ENCODE results near the gene AKAP9. TPM values are rescaled to one million over a fixed set of nuclear protein-coding genes. Genes with fewer than 3 reads are reported as not detected.

The AKAP9 gene
- total RNA-seq, 1 donor from 2014 or later = 34.1 TPM

DNA sequence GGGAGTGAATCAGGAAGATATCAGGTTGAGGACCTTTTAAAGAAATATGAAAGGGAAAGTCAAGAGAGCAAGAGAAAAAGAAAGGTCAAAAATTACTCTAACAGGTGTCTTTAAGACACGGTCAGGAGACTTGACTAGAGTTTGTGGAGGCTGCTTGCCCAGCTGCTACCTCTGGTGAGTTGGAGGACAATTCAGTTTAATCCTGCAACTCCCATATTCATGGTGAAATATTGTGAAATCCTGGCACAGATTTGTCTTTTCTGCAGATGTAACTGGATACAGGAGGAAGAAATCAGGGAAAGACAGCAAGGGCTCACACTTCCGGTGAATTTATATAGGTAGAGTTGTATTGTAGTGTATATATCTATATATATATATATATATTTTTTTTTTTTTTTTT, 93.5 kb downstream of the AKAP9 start:
- intact Hi-C loops (cut with micrococcal nuclease) = no loop called here
- no peak for DNase-seq (ENCODE audit: low spot score)
- H3K27ac Mint-ChIP-seq = no peak overlapping the region
- no peaks in the 10 kb centered on the region for H3K9me3 Mint-ChIP-seq
- H3K4me3 Mint-ChIP-seq = no peak overlapping the region
- H3K27me3 Mint-ChIP-seq (ENCODE audit: insufficient read depth) = no peaks in the 10 kb centered on the region
- H3K36me3 Mint-ChIP-seq (ENCODE audit: low read depth) = peaks cover 22% of the 10 kb centered on the region
- H3K4me1 Mint-ChIP-seq (ENCODE audit: low read depth) = no peaks in the 10 kb centered on the region

DNA sequence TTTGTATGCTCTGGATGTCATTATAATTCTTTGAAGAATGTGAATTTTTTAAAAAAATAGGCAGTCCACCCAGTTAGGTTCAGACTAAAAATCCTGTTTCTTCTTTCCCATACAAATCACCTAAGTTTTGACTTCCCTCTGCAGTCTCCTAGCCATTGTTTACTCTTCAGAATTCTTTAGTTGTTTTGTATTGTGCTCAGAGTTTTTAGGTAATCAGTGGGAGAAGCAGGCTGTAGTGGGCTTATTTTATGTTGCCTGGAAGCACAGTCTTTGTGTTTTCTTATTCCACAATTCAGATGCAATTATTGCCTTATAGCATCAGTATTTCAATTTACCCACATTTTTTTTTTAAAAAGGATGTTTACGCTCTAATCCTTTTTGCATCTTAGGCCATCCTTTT, 94.9 kb downstream of the AKAP9 start:
- H3K27ac Mint-ChIP-seq = no peak overlapping the region
- no peak for DNase-seq (ENCODE audit: low spot score)
- peaks cover 22% of the 10 kb centered on the region for H3K36me3 Mint-ChIP-seq (ENCODE audit: low read depth)
- H3K27me3 Mint-ChIP-seq (ENCODE audit: insufficient read depth) = no peaks in the 10 kb centered on the region
- intact Hi-C loops (cut with micrococcal nuclease) = no loop called here
- no peak overlapping the region for H3K4me3 Mint-ChIP-seq
- no peaks in the 10 kb centered on the region for H3K4me1 Mint-ChIP-seq (ENCODE audit: low read depth)
- no peaks in the 10 kb centered on the region for H3K9me3 Mint-ChIP-seq

DNA sequence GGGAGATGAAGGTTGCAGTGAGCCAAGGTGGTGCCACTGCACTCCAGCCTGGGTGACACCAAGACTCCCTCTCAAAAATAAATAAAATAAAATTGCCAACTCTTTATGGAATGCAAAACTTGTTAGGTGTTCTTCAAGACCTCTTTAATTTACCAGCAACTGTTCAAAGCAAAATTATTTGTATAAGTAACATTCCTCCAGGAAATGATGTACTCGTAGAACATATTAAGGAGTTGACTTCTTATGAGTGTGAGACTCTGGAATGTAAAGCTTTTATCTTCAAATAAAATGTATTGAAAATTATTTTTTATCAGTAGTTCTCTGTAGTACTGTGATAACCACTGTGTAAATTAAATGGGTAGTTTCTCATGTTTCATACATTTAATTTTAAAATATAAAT, 99.2 kb downstream of the AKAP9 start:
- Mint-ChIP-seq H3K4me3 (no peak overlapping the region), H3K9me3 (no peaks in the 10 kb centered on the region), H3K4me1 (ENCODE audit: low read depth) (no peaks in the 10 kb centered on the region), H3K27ac (no peak overlapping the region), H3K27me3 (ENCODE audit: insufficient read depth) (no peaks in the 10 kb centered on the region), H3K36me3 (ENCODE audit: low read depth) (peaks cover 21% of the 10 kb centered on the region)
- intact Hi-C loops (cut with micrococcal nuclease) = no loop called here
- no peak for DNase-seq (ENCODE audit: low spot score)

DNA sequence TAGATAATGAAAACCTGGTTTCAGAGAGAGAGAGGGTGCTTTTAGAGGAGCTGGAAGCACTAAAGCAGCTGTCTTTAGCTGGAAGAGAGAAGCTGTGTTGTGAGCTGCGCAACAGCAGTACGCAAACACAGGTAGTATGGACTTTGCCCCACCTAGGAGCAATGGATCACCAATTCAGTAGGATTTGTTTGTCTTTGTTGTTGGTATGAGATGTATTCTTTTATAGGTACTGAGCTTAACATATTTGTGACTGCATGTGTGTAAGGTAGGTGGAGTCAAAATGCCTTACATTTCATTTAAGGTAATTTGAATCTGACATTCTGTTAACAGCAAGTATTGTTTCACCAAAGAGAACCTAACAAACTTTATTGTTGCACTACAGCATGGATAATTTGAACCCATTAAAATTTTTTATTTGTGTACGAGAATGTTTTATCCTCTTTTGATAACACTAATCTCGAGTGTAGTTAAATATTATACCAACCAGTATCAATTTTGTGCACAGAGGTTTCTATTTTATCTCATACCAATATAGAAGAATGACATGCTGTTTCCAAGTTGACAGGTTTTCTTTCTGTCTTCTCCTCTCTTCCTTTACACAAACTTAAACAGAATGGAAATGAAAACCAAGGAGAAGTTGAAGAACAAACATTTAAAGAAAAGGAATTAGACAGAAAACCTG, 101.5 kb downstream of the AKAP9 start:
- Mint-ChIP-seq H3K36me3 (ENCODE audit: low read depth) (peaks cover 16% of the 10 kb centered on the region), H3K4me3 (no peak overlapping the region), H3K9me3 (no peaks in the 10 kb centered on the region), H3K27ac (no peak overlapping the region), H3K27me3 (ENCODE audit: insufficient read depth) (no peaks in the 10 kb centered on the region), H3K4me1 (ENCODE audit: low read depth) (no peaks in the 10 kb centered on the region)
- intact Hi-C loops (cut with micrococcal nuclease) = no loop called here
- DNase-seq (ENCODE audit: low spot score) = no peak

DNA sequence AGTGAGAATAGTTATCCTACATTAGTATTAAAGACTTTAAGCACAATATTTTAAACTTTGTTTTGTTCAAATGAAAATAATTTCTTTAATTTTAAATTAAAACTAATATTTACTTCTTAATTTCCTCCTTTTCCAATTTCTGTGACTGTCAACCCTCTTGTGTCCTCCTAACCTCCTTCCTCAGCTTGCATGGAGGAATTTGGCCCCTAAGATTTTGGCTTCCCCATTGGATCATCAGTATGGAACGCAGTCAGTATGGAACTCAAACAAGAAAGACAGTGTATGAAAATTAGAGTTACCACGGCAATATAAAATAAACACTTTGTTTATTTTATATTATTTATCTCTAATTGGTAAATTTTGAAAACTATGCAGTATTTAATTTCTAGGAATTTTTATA, 102.4 kb downstream of the AKAP9 start:
- Mint-ChIP-seq H3K36me3 (ENCODE audit: low read depth) (peaks cover 16% of the 10 kb centered on the region), H3K9me3 (no peaks in the 10 kb centered on the region), H3K27ac (no peak overlapping the region), H3K4me3 (no peak overlapping the region), H3K27me3 (ENCODE audit: insufficient read depth) (no peaks in the 10 kb centered on the region), H3K4me1 (ENCODE audit: low read depth) (no peaks in the 10 kb centered on the region)
- intact Hi-C loops (cut with micrococcal nuclease) = no loop called here
- no peak for DNase-seq (ENCODE audit: low spot score)

DNA sequence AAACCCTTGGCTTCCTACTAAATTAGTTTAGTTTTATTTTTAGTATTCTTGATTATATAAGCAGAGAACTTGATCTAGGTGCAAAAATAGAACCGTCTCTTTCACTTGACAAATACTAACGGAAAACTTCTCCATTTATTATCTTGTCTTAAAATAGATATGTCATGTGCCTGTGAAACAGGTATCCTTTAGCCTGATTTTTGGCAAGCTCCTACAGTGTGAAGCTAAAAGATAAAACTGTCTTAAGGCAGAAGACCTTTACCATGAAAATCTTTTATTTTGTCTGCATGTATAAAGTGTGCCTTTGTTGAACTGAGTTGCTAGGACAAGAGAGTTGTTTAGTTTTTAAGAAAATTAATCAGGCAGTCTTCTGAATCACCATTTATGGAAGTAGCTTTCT, 103.0 kb downstream of the AKAP9 start:
- Mint-ChIP-seq H3K4me1 (ENCODE audit: low read depth) (no peaks in the 10 kb centered on the region), H3K27me3 (ENCODE audit: insufficient read depth) (no peaks in the 10 kb centered on the region), H3K9me3 (no peaks in the 10 kb centered on the region), H3K27ac (no peak overlapping the region), H3K36me3 (ENCODE audit: low read depth) (peaks cover 16% of the 10 kb centered on the region), H3K4me3 (no peak overlapping the region)
- intact Hi-C loops (cut with micrococcal nuclease) = no loop called here
- DNase-seq (ENCODE audit: low spot score) = no peak

DNA sequence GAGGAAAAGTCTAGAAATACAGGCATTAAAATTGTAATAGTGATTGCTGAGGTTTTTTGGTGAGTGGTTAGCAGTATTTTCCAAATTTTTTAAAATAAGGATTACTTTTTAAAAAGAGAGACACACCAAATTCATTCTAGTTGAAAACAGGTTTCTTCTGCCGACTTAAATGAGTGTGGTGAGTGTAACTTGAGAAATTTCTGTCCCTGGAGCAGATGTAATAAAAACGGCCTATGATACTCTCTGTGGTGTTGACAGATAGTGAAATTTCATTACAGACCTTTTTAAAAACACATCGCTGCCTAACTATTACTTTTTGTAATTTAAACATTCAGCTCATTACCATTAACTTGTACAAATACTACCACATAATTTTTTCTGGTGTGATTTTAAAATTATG, 103.5 kb downstream of the AKAP9 start:
- no peak for DNase-seq (ENCODE audit: low spot score)
- Mint-ChIP-seq H3K36me3 (ENCODE audit: low read depth) (peaks cover 16% of the 10 kb centered on the region), H3K4me1 (ENCODE audit: low read depth) (no peaks in the 10 kb centered on the region), H3K4me3 (no peak overlapping the region), H3K27ac (no peak overlapping the region), H3K27me3 (ENCODE audit: insufficient read depth) (no peaks in the 10 kb centered on the region), H3K9me3 (no peaks in the 10 kb centered on the region)
- intact Hi-C loops (cut with micrococcal nuclease) = no loop called here

DNA sequence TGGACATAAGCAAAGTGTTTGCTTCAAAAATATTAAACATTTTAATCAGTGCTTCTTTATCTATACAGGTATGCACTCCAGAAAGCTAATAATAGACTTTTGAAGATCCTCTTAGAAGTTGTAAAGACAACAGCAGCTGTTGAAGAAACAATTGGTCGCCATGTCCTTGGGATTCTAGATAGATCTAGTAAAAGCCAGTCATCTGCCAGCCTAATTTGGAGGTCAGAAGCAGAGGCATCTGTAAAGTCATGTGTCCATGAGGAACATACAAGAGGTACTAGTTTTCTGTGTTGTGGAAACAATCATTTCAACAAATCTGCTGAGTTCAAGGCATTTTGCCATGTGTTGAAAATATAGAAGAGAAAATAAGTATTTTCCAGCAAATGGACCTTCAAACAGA, 104.3 kb downstream of the AKAP9 start:
- Mint-ChIP-seq H3K27me3 (ENCODE audit: insufficient read depth) (no peaks in the 10 kb centered on the region), H3K9me3 (no peaks in the 10 kb centered on the region), H3K4me3 (no peak overlapping the region), H3K36me3 (ENCODE audit: low read depth) (peaks cover 18% of the 10 kb centered on the region), H3K27ac (no peak overlapping the region), H3K4me1 (ENCODE audit: low read depth) (no peaks in the 10 kb centered on the region)
- intact Hi-C loops (cut with micrococcal nuclease) = no loop called here
- no peak for DNase-seq (ENCODE audit: low spot score)

DNA sequence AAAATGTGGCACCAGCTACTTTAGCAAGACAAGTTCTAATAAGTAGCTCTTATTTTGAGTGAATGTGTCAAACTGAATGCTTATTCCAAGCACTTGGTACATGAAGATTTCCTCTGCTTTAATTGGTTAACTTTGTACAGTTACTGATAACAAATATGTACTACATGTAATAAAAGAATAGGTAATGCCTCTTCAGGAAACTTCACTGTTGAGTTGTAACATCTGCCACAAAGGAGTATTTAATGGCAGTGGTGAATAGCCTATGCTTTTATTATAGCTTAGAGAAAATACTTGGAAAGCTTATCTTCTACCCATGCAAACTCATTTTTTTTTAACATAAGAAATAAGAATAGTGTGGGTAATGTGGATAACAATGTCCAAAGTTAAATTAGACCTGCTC, 111.0 kb downstream of the AKAP9 start:
- Mint-ChIP-seq H3K9me3 (no peaks in the 10 kb centered on the region), H3K4me3 (no peak overlapping the region), H3K27me3 (ENCODE audit: insufficient read depth) (no peaks in the 10 kb centered on the region), H3K27ac (no peak overlapping the region), H3K36me3 (ENCODE audit: low read depth) (peaks cover 11% of the 10 kb centered on the region), H3K4me1 (ENCODE audit: low read depth) (no peaks in the 10 kb centered on the region)
- intact Hi-C loops (cut with micrococcal nuclease) = no loop called here
- DNase-seq (ENCODE audit: low spot score) = no peak

DNA sequence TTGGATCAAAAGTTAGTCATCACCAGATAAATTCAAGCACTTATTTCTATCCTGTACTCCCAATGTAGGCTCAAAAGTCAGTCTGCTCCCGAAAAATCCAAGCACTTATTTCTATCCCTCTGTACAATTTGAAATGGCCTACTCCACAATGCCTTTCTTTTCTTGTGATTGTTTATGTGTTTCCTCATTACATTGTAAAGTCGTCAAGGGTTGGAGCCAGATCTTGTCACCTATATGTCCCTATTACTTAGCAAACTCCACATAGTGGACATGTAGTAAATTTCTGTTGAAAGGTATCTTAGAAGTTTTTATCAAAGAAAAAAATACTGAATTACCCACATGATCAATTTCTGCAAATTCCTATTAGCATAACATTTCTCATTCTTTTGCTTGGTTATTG, 111.5 kb downstream of the AKAP9 start:
- H3K4me1 Mint-ChIP-seq (ENCODE audit: low read depth) = no peaks in the 10 kb centered on the region

DNA sequence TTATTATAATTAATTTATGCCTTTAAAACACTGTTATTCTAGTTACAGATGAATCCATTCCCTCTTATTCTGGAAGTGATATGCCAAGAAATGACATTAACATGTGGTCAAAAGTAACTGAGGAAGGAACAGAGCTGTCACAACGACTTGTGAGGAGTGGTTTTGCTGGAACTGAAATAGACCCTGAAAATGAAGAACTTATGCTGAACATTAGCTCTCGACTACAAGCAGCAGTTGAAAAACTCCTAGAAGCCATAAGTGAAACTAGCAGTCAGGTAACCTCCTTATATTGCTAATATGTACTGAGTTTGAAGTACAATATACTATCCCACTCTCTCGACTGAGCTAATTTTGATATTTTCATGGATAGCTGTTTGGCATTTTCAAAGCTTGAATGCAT, 112.0 kb downstream of the AKAP9 start:
- no peak for DNase-seq (ENCODE audit: low spot score)
- peaks cover 11% of the 10 kb centered on the region for H3K36me3 Mint-ChIP-seq (ENCODE audit: low read depth)

More for the DNA sequence above, 111.5 kb downstream of the AKAP9 start:
- intact Hi-C loops (cut with micrococcal nuclease) = no loop called here
- peaks cover 11% of the 10 kb centered on the region for H3K36me3 Mint-ChIP-seq (ENCODE audit: low read depth)
- H3K27me3 Mint-ChIP-seq (ENCODE audit: insufficient read depth) = no peaks in the 10 kb centered on the region
- no peak for DNase-seq (ENCODE audit: low spot score)
- H3K9me3 Mint-ChIP-seq = no peaks in the 10 kb centered on the region
- H3K4me3 Mint-ChIP-seq = no peak overlapping the region
- no peak overlapping the region for H3K27ac Mint-ChIP-seq

DNA sequence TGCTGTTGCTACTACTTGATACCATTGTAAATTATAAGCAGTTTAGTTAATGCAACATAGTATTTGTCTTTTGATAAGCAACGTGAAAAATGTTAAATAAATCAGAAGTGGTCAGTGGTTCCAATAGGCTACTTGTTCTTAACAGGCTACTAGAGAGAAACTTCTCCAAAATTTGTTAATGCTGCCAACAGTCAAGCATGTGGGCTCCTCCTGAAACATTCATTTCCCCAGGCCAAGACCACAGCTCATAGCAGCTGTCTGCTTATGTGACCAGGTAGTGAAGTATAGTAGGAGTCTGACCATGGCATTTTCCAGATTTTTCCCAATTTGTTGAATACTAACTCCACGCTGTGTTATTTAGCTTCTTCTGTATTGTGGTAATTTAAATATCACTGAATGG, 112.7 kb downstream of the AKAP9 start:
- Mint-ChIP-seq H3K27me3 (ENCODE audit: insufficient read depth) (no peaks in the 10 kb centered on the region), H3K9me3 (no peaks in the 10 kb centered on the region), H3K4me1 (ENCODE audit: low read depth) (peaks cover 9% of the 10 kb centered on the region), H3K36me3 (ENCODE audit: low read depth) (peaks cover 11% of the 10 kb centered on the region), H3K27ac (no peak overlapping the region), H3K4me3 (no peak overlapping the region)
- DNase-seq (ENCODE audit: low spot score) = no peak
- intact Hi-C loops (cut with micrococcal nuclease) = no loop called here

More for the DNA sequence above, 112.0 kb downstream of the AKAP9 start:
- Mint-ChIP-seq H3K4me3 (no peak overlapping the region), H3K4me1 (ENCODE audit: low read depth) (peaks cover 3% of the 10 kb centered on the region), H3K9me3 (no peaks in the 10 kb centered on the region), H3K27me3 (ENCODE audit: insufficient read depth) (no peaks in the 10 kb centered on the region), H3K27ac (no peak overlapping the region)
- intact Hi-C loops (cut with micrococcal nuclease) = no loop called here

DNA sequence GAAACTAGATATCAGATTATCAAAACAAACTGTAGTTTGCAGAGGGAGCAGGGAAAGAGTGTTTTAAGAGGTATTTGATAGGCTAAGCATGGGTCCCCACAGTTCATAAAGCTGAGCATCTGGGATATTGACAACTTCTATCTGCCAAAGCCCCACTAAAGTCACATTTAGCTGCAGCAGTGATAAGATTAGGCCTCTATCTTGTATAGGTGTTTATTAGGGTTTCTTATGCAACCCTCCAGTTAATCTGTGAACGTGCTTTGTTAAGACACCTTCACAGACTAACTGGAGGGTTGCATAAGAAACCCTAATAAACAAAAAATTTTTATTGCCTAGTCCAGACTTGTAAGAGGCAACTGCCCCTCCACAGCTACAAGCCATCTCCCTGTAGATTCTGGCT, 115.6 kb downstream of the AKAP9 start:
- Mint-ChIP-seq H3K4me3 (no peak overlapping the region), H3K27ac (no peak overlapping the region), H3K9me3 (no peaks in the 10 kb centered on the region), H3K27me3 (ENCODE audit: insufficient read depth) (no peaks in the 10 kb centered on the region), H3K4me1 (ENCODE audit: low read depth) (peaks cover 12% of the 10 kb centered on the region), H3K36me3 (ENCODE audit: low read depth) (peaks cover 7% of the 10 kb centered on the region)
- DNase-seq (ENCODE audit: low spot score) = no peak
- intact Hi-C loops (cut with micrococcal nuclease) = no loop called here

DNA sequence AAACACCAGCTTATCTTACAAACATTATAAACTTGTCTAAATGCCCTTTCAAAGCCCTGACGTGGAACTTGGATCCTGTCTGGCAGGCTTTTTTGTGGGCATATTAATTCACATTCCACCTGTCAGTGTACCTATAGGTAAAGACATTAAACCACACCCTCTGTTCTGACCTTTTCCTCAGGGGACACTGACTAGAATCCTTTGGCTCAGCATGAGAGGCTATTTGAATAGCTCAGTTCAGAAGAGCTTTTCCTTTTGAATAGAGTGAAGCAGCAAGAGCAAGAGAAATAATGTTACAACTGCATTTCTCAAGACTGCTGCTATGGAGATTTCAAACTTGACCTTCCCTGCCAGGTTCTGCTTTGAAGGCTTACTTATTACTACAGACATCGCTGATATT, 116.7 kb downstream of the AKAP9 start:
- DNase-seq (ENCODE audit: low spot score) = no peak
- Mint-ChIP-seq H3K27me3 (ENCODE audit: insufficient read depth) (no peaks in the 10 kb centered on the region), H3K4me1 (ENCODE audit: low read depth) (peaks cover 12% of the 10 kb centered on the region), H3K27ac (no peak overlapping the region), H3K9me3 (no peaks in the 10 kb centered on the region), H3K36me3 (ENCODE audit: low read depth) (peaks cover 5% of the 10 kb centered on the region), H3K4me3 (no peak overlapping the region)
- intact Hi-C loops (cut with micrococcal nuclease) = no loop called here

Data from activated T-helper 1 cell treated with anti-CD3 and anti-CD28 coated beads, Interleukin-12 subunit alpha, Interleukin-12 subunit beta, Interleukin-2, Interleukin-4 antibody, amounts not matched to agents 30 ng/mL and 10 ng/mL and 1 ng/mL, durations not matched to agents 14 hours and 24 hours and 36 hours (primary cell).